Natural killer cell (primary cell): ENCODE measurements around the gene SYNJ2. TPM values are rescaled to one million over a fixed set of nuclear protein-coding genes. Genes with fewer than 3 reads are reported as not detected.
"Not testable (repeated sequence)": the region's sequence is repeated elsewhere in the genome, so short reads cannot be mapped to it uniquely, and the experiment has no call there.

Experiments
- ATAC-seq, 3 donors: fragments of 150-1000 bp in 2 of 3; fragments of 200-7000 bp in 1 of 3; cut with Tn5 transposase; 1 replicate in 1 of 3; 2 replicates in 2 of 3; pipeline ENCODE4 v1.10.0; 2021; ENCODE audit warnings: mild to moderate bottlenecking in 2 of 3, moderate library complexity in 2 of 3
- DNase-seq, 2 donors: peaks; one replicate each; pipeline versions ENCODE4 v3.0.0 to v3.0.0-alpha.2; 2013 to 2021; ENCODE audit warnings: mixed read lengths in 1 of 2
- H3K27ac ChIP-seq: one replicate; pipeline ENCODE4 v1.5.1; 2013; ENCODE audit warnings: mild to moderate bottlenecking, low read length
- H3K27me3 ChIP-seq: one replicate; pipeline ENCODE4 v1.6.1; 2013; ENCODE audit warnings: low read length; ENCODE audit not compliant: control insufficient read depth, insufficient read depth
- H3K36me3 ChIP-seq: one replicate; pipeline ENCODE4 v1.6.1; 2013; ENCODE audit warnings: low read length; ENCODE audit not compliant: control insufficient read depth, insufficient read depth
- H3K4me1 ChIP-seq: one replicate; pipeline ENCODE4 v1.6.1; 2013; ENCODE audit warnings: low read length; ENCODE audit not compliant: control insufficient read depth, insufficient read depth
- H3K4me3 ChIP-seq: one replicate; pipeline ENCODE4 v1.5.1; 2013; ENCODE audit warnings: low read length
- H3K9me3 ChIP-seq: one replicate; pipeline ENCODE4 v1.6.1; 2013; ENCODE audit warnings: low read length; ENCODE audit not compliant: control insufficient read depth, insufficient read depth
- H3K27ac Mint-ChIP-seq, 2 donors: one replicate each; pipeline ENCODE4 v1.8.0; 2022; ENCODE audit warnings: mild to moderate bottlenecking in 2 of 2, mixed read lengths in 2 of 2, moderate library complexity in 1 of 2
- H3K27me3 Mint-ChIP-seq, 2 donors: one replicate each; pipeline ENCODE4 v1.8.0; 2022; ENCODE audit warnings: low read depth in 2 of 2, mixed read lengths in 2 of 2
- H3K36me3 Mint-ChIP-seq: one replicate; pipeline ENCODE4 v1.8.0; 2022; ENCODE audit warnings: mixed read lengths
- H3K4me1 Mint-ChIP-seq, 2 donors: one replicate each; pipeline ENCODE4 v1.8.0; 2022; ENCODE audit warnings: mixed read lengths in 2 of 2
- H3K4me3 Mint-ChIP-seq: one replicate; pipeline ENCODE4 v1.8.0; 2022; ENCODE audit warnings: mild to moderate bottlenecking, moderate library complexity, mixed read lengths
- H3K9me3 Mint-ChIP-seq, 2 donors: one replicate each; pipeline ENCODE4 v1.8.0; 2022; ENCODE audit warnings: mixed read lengths in 2 of 2
- WGBS: methylation state at CpG from one replicate; pipeline ENCODE4 v1.1.7; 2013; ENCODE audit warnings: missing lambda C conversion rate; ENCODE audit not compliant: insufficient coverage; 5-methylcytosine and 5-hydroxymethylcytosine counted together
- intact Hi-C: fragments of 100-400 bp; cut with micrococcal nuclease; formaldehyde crosslinking; loops from one replicate; pipeline ENCODE4 v1.14.2; 2022
- total RNA-seq, 4 donors: library from RNA; stranded (reverse); fragments of 120-200 nt in 1 of 4; gene quantifications; one replicate each; pipeline versions ENCODE4 v1.2.3 to v1.2.4, GENCODE V29; 2013 to 2022
- TF ChIP-seq, protein P1 (sequence below): fragments of 200-600 bp; IDR thresholded peaks from one replicate; pipeline ENCODE4 v1.8.0; 2022; ENCODE audit warnings: antibody characterized with exemption

Gene SYNJ2
- total RNA-seq, 3 donors from 2014 or later (not counting 1 experiment from before 2014, with no cell fraction given) = 24.4 to 47.0 (median 28.0) TPM

DNA sequence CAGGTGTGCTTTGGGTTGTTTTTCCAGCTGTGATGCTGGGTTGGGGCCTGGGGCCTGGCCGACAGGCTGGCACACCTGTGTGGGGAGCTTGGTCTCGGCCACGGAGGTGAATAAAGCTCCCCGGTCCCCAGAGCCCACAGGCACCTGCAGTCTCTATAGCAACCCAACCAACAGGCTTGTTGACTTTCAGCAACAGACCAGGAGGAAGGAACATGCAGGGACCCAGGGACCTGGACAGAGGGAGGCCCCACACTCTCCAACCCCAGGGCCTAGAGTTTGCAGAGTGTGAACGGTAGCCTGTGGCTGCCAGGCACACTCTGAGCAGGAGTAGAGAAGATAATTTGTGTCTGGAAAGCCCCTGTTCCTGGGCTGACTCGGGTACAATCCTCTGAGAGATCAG, 14.6 kb upstream of the SYNJ2 start:
- Mint-ChIP-seq H3K4me1 (peaks cover 14% of the 10 kb centered on the region in 2 donors), H3K4me3 (no peak overlapping the region), H3K9me3 (no peaks in the 10 kb centered on the region), H3K27ac (no peak overlapping the region), H3K36me3 (no peaks in the 10 kb centered on the region), H3K27me3 (peaks cover 6 to 15% of the 10 kb centered on the region in 2 donors)
- DNase-seq (no peak), ATAC-seq (no peak)
- no peaks in the 10 kb centered on the region for H3K4me1 ChIP-seq
- no peaks in the 10 kb centered on the region for H3K36me3 ChIP-seq
- 51% methylated on average over 6 of the region's 6 CpGs for WGBS
- TF ChIP-seq, protein P1, sequence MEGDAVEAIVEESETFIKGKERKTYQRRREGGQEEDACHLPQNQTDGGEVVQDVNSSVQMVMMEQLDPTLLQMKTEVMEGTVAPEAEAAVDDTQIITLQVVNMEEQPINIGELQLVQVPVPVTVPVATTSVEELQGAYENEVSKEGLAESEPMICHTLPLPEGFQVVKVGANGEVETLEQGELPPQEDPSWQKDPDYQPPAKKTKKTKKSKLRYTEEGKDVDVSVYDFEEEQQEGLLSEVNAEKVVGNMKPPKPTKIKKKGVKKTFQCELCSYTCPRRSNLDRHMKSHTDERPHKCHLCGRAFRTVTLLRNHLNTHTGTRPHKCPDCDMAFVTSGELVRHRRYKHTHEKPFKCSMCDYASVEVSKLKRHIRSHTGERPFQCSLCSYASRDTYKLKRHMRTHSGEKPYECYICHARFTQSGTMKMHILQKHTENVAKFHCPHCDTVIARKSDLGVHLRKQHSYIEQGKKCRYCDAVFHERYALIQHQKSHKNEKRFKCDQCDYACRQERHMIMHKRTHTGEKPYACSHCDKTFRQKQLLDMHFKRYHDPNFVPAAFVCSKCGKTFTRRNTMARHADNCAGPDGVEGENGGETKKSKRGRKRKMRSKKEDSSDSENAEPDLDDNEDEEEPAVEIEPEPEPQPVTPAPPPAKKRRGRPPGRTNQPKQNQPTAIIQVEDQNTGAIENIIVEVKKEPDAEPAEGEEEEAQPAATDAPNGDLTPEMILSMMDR = no peak
- no peaks in the 10 kb centered on the region for H3K27me3 ChIP-seq
- no peak overlapping the region for H3K4me3 ChIP-seq
- H3K9me3 ChIP-seq = no peaks in the 10 kb centered on the region
- H3K27ac ChIP-seq = no peak overlapping the region
- intact Hi-C loops = no loop called here

DNA sequence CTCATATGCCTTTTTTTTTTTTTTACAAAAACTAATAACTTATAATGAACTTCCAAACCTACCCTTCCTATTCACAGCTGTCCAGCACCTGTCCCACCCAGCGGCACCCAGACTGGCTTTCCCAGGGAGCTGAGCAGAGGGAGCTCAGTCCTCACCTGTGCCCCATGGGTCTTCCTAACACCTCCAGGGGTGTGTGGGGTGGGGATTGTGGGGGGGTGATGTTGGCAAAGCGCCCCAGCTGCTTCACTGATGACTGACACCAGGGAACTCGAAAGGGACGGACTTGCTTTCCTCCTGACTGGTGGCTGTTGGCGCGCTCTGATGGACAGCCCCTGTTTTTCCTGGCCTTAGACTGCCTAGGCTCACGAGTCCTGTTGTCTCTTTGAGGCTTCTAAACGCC, 14.2 kb upstream of the SYNJ2 start:
- no peak overlapping the region for H3K4me3 ChIP-seq
- no peak overlapping the region for H3K27ac Mint-ChIP-seq
- no peaks in the 10 kb centered on the region for H3K27me3 ChIP-seq
- intact Hi-C loops = no loop called here
- H3K36me3 ChIP-seq = no peaks in the 10 kb centered on the region
- 85% methylated on average over 8 of the region's 8 CpGs for WGBS
- H3K9me3 ChIP-seq = no peaks in the 10 kb centered on the region
- no peak overlapping the region for H3K4me3 Mint-ChIP-seq
- peaks cover 6 to 15% of the 10 kb centered on the region in 2 donors for H3K27me3 Mint-ChIP-seq
- no peaks in the 10 kb centered on the region for H3K4me1 ChIP-seq
- no peaks in the 10 kb centered on the region for H3K9me3 Mint-ChIP-seq
- no peaks in the 10 kb centered on the region for H3K36me3 Mint-ChIP-seq
- TF ChIP-seq, protein P1 = no peak
- ATAC-seq (no peak), DNase-seq (no peak)
- peaks cover 12 to 13% of the 10 kb centered on the region in 2 donors for H3K4me1 Mint-ChIP-seq
- no peak overlapping the region for H3K27ac ChIP-seq

DNA sequence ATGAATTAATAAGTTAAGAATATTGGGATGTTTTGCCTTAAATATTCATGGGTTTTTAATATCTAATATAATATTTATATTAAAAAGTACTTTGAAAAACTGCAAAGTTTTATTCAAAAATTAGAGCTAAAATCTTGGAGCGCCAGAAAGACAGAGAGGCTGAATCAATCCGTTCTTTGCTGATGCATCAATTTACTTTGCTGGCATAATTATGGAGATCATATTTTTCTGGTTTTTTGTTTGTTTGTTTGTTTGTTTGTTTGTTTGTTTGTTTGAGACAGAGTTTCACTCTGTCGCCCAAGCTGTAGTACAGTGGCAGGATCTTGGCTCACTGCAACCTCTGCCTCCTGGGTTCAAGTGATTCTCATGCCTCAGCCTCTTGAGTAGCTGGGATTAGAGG, 9.5 kb upstream of the SYNJ2 start:
- H3K27me3 Mint-ChIP-seq = peaks cover 8 to 15% of the 10 kb centered on the region in 2 donors
- H3K4me3 ChIP-seq, H3K27ac Mint-ChIP-seq, H3K27ac ChIP-seq, intact Hi-C loops, H3K4me1 Mint-ChIP-seq, H3K4me1 ChIP-seq, DNase-seq, H3K27me3 ChIP-seq, H3K36me3 Mint-ChIP-seq, ATAC-seq, H3K4me3 Mint-ChIP-seq, H3K9me3 ChIP-seq, H3K36me3 ChIP-seq, H3K9me3 Mint-ChIP-seq: not testable (repeated sequence)
- 96% methylated on average over 3 of the region's 3 CpGs for WGBS

DNA sequence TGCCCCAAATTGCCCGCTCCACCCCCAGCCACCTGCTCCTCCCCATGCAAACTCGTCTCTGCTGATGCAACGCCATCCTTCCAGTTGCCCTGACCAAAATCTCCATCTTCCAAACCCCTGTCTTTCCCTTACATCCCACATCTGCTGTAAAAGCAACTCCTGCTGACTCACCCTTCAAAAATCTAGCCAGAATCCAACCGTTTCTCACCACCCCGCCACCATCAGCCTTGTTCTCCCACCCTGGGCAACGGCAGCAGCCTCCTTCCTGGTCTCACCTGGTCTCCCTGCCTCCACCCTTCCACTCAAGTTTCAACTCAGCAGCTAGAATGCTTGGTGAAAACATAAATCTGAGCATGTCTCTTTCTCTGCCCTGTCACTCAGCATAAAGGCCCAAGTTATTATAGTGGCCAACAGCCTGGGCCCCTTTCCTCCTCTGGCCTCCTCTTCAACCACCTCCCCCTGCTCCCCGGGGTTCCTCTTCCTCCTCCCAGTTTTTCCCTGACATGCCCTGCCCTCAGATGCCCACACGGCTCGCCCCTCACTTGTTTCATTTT, 7.2 kb upstream of the SYNJ2 start:
- no peaks in the 10 kb centered on the region for H3K27me3 ChIP-seq
- Mint-ChIP-seq H3K27ac (no peak overlapping the region), H3K4me3 (no peak overlapping the region), H3K9me3 (no peaks in the 10 kb centered on the region), H3K4me1 (no peaks in the 10 kb centered on the region), H3K27me3 (peaks cover 8 to 15% of the 10 kb centered on the region in 2 donors), H3K36me3 (no peaks in the 10 kb centered on the region)
- ATAC-seq (no peak), DNase-seq (no peak)
- WGBS = 74% methylated on average over 9 of the region's 9 CpGs
- H3K4me1 ChIP-seq = no peaks in the 10 kb centered on the region
- no peak overlapping the region for H3K4me3 ChIP-seq
- H3K9me3 ChIP-seq = no peaks in the 10 kb centered on the region
- TF ChIP-seq, protein P1 = no peak
- H3K27ac ChIP-seq = no peak overlapping the region
- H3K36me3 ChIP-seq = no peaks in the 10 kb centered on the region
- intact Hi-C loops = no loop called here
